A673 (cell line): Measurements from ENCODE around the gene NRAP. TPM values are rescaled to one million over a fixed set of nuclear protein-coding genes. Genes with fewer than 3 reads are reported as not detected.

Experiments used
- BruUV-seq: library from RNA; stranded (reverse); fragments of 400-500 nt; replicated peaks from 2 replicates; lab custom pipeline; 2021; lab: Mats Ljungman, UMichigan
- CTCF ChIA-PET: fragments of 300-600 bp; sonication (Branson Sonifier 250); formaldehyde crosslinking; loops from one replicate; lab custom pipeline; 2022; ENCODE audit warnings: antibody characterized with exemption; lab: Charles Lee
- POLR2A ChIA-PET: fragments of 300-600 bp; sonication (Branson Sonifier 250); formaldehyde crosslinking; loops from one replicate; lab custom pipeline; 2022; ENCODE audit warnings: antibody characterized with exemption; ENCODE audit not compliant: low non-redundant PET; lab: Charles Lee
- DNase-seq: peaks from one replicate; pipeline ENCODE4 v3.0.0-alpha.2; 2015; ENCODE audit warnings: low spot score
- H3K27ac ChIP-seq: fragments of 200-600 bp; sonication (generic); 2 replicates; pipeline ENCODE4 v1.5.1; 2016; ENCODE audit warnings: mixed run types, low read depth, mild to moderate bottlenecking, mixed read lengths, antibody characterized with exemption, low read length; ENCODE audit not compliant: poor library complexity, severe bottlenecking
- H3K27me3 ChIP-seq: fragments of 200-600 bp; sonication (generic); replicated peaks from 2 replicates; pipeline ENCODE4 v1.6.1; 2017; ENCODE audit warnings: mixed run types, low read depth, mild to moderate bottlenecking, mixed read lengths, antibody characterized with exemption, low read length; ENCODE audit not compliant: insufficient read depth, poor library complexity
- H3K36me3 ChIP-seq: fragments of 200-600 bp; sonication (generic); 2 replicates; pipeline ENCODE4 v1.6.1; 2016; ENCODE audit warnings: mixed run types, mild to moderate bottlenecking, mixed read lengths, antibody characterized with exemption, low read length; ENCODE audit not compliant: insufficient read depth, poor library complexity, severe bottlenecking
- H3K4me1 ChIP-seq: fragments of 200-600 bp; sonication (generic); 2 replicates; pipeline ENCODE4 v1.6.1; 2017; ENCODE audit warnings: mixed run types, mild to moderate bottlenecking, mixed read lengths, antibody characterized with exemption, low read length; ENCODE audit not compliant: insufficient read depth, poor library complexity, severe bottlenecking
- H3K4me3 ChIP-seq: fragments of 200-600 bp; sonication (generic); 2 replicates; pipeline ENCODE4 v1.5.1; 2016; ENCODE audit warnings: low read depth, mixed run types, mild to moderate bottlenecking, mixed read lengths, low read length; ENCODE audit not compliant: poor library complexity, severe bottlenecking
- H3K9me3 ChIP-seq: fragments of 200-600 bp; sonication (generic); 2 replicates; pipeline ENCODE4 v1.6.1; 2016; ENCODE audit warnings: mixed run types, low read depth, mild to moderate bottlenecking, mixed read lengths, antibody characterized with exemption, low read length; ENCODE audit not compliant: poor library complexity, severe bottlenecking
- EZH2 ChIP-seq: fragments of 200-600 bp; sonication (generic); IDR thresholded peaks from 2 replicates; pipeline ENCODE4 v1.6.1; 2017; ENCODE audit warnings: borderline replicate concordance, low read depth, mild to moderate bottlenecking, mixed read lengths, antibody characterized with exemption, low read length; ENCODE audit not compliant: poor library complexity, severe bottlenecking
- intact Hi-C: fragments of 100-400 bp; cut with micrococcal nuclease; formaldehyde crosslinking; loops from one replicate; pipeline ENCODE4 v1.10.0; 2022; ENCODE audit not compliant: unreplicated experiment
- total RNA-seq: library from RNA; stranded (reverse); gene quantifications from 2 replicates; pipeline ENCODE4 v1.2.3, GENCODE V29; 2021
- TF ChIP-seq, protein P1 (sequence below): fragments of 300-800, 200-600 bp; sonication (generic); conservative IDR thresholded peaks from 2 replicates; pipeline ENCODE4 v1.5.1; 2017; ENCODE audit warnings: low read depth, mild to moderate bottlenecking, antibody characterized with exemption, low read length, moderate library complexity, mixed read lengths

NRAP gene
- total RNA-seq, 1 experiment from 2014 or later: 0.34 TPM

GRCh38 chr10:113665352-113665751 lies 1.5 kb upstream of the NRAP start:
- POLR2A ChIA-PET: no interaction called here
- peaks cover under 1% of the 10 kb centered on the region for H3K9me3 ChIP-seq
- BruUV-seq: no TSS peak
- no peak overlapping the region for H3K4me3 ChIP-seq
- H3K27ac ChIP-seq: no peak overlapping the region
- H3K27me3 ChIP-seq: no peaks in the 10 kb centered on the region
- intact Hi-C loops: no loop called here
- CTCF ChIA-PET: no interaction called here
- DNase-seq: no peak
- H3K4me1 ChIP-seq: no peaks in the 10 kb centered on the region
- no peaks in the 10 kb centered on the region for H3K36me3 ChIP-seq
- no peak for TF ChIP-seq EZH2
- TF ChIP-seq, protein P1, sequence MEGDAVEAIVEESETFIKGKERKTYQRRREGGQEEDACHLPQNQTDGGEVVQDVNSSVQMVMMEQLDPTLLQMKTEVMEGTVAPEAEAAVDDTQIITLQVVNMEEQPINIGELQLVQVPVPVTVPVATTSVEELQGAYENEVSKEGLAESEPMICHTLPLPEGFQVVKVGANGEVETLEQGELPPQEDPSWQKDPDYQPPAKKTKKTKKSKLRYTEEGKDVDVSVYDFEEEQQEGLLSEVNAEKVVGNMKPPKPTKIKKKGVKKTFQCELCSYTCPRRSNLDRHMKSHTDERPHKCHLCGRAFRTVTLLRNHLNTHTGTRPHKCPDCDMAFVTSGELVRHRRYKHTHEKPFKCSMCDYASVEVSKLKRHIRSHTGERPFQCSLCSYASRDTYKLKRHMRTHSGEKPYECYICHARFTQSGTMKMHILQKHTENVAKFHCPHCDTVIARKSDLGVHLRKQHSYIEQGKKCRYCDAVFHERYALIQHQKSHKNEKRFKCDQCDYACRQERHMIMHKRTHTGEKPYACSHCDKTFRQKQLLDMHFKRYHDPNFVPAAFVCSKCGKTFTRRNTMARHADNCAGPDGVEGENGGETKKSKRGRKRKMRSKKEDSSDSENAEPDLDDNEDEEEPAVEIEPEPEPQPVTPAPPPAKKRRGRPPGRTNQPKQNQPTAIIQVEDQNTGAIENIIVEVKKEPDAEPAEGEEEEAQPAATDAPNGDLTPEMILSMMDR: no peak

DNA sequence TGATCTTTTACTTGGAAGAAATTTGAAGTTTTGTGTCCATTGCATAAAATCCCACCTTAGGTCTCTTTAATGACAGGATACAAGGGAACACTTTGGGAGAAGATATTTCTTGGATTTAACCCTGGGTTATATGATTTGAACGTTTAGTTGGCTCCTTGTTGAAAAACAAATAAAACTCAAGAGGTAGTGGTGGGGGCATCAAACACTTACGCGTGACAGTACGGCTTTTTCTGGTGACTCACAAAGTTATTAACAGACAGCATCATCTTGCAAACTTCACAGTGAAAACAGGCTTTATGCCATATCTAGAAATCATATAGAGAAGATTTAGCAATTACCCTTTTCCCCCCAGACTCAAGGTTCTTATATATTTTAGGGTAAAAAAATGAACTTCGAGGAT lies 699 bp downstream of the NRAP start:
- CTCF ChIA-PET: no interaction called here
- H3K4me3 ChIP-seq: no peak overlapping the region
- H3K27me3 ChIP-seq: no peaks in the 10 kb centered on the region
- no peaks in the 10 kb centered on the region for H3K4me1 ChIP-seq
- TF ChIP-seq, protein P1: no peak
- TF ChIP-seq EZH2: no peak
- H3K9me3 ChIP-seq: no peaks in the 10 kb centered on the region
- no peaks in the 10 kb centered on the region for H3K36me3 ChIP-seq
- DNase-seq: no peak
- POLR2A ChIA-PET: no interaction called here
- intact Hi-C loops: no loop called here
- no peak overlapping the region for H3K27ac ChIP-seq
- no TSS peak for BruUV-seq

DNA sequence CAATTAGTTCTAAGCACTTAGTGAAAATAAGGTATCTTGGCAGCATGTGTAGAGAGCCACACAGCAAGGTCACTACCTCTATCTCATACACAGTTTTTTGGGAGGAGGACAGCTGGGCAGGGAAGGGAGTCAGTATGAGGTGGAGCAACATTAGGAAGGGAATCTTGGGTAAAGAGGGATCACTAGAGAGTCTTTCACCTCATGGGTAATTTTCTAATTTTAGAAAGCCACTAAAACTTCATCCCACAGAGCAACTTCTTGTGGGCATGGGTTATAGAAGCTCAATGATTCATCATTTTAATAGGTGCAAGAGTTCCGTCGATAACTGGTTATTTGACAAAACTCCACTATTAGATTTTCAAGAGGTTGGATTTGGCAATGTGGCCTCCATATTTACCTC lies 2.5 kb downstream of the NRAP start:
- H3K27me3 ChIP-seq: no peaks in the 10 kb centered on the region
- no peak overlapping the region for H3K4me3 ChIP-seq
- CTCF ChIA-PET: no interaction called here
- no peak for TF ChIP-seq EZH2
- TF ChIP-seq, protein P1: no peak
- no peaks in the 10 kb centered on the region for H3K9me3 ChIP-seq
- intact Hi-C loops: no loop called here
- no peaks in the 10 kb centered on the region for H3K36me3 ChIP-seq
- H3K4me1 ChIP-seq: no peaks in the 10 kb centered on the region
- POLR2A ChIA-PET: no interaction called here
- no peak for DNase-seq
- BruUV-seq: no TSS peak
- H3K27ac ChIP-seq: no peak overlapping the region
